Lung (tissue), 12 donors: Measurements from ENCODE around the gene HOXB7. TPM values are rescaled to one million over a fixed set of nuclear protein-coding genes. Genes with fewer than 3 reads are reported as not detected.

ENCODE experiments used
- ATAC-seq: fragments of 200-7000 bp; cut with Tn5 transposase; one replicate; pipeline ENCODE4 v1.9.1; 2020; ENCODE audit warnings: moderate number of reproducible peaks; ENCODE audit not compliant: insufficient read depth, low FRiP score
- DNase-seq, 3 donors: peaks; one replicate each; pipeline ENCODE4 v3.0.0-alpha.2; 2013 to 2017
- H3K27ac ChIP-seq, 2 donors: one replicate each; pipeline ENCODE4 v1.5.1; 2013; ENCODE audit warnings: mild to moderate bottlenecking in 2 of 2, moderate library complexity in 2 of 2, control low read depth in 1 of 2, inconsistent platforms in 1 of 2, low read depth in 1 of 2, low read length in 1 of 2
- H3K27me3 ChIP-seq, 3 donors: one replicate each; pipeline ENCODE4 v1.5.1; 2013; ENCODE audit warnings: low read length in 2 of 3; ENCODE audit not compliant: control insufficient read depth in 3 of 3, insufficient read depth in 3 of 3
- H3K36me3 ChIP-seq, 4 donors: one replicate each; pipeline ENCODE4 v1.5.1; 2013; ENCODE audit warnings: low read length in 4 of 4, mild to moderate bottlenecking in 1 of 4, moderate library complexity in 1 of 4; ENCODE audit not compliant: control insufficient read depth in 4 of 4, insufficient read depth in 4 of 4
- H3K4me1 ChIP-seq, 5 donors: one replicate each; pipeline ENCODE4 v1.5.1; 2013; ENCODE audit warnings: low read length in 5 of 5, mild to moderate bottlenecking in 2 of 5, moderate library complexity in 1 of 5; ENCODE audit not compliant: control insufficient read depth in 5 of 5, insufficient read depth in 5 of 5
- H3K4me3 ChIP-seq: one replicate; pipeline ENCODE4 v1.5.1; 2013; ENCODE audit warnings: mild to moderate bottlenecking, control low read depth, moderate library complexity
- H3K9ac ChIP-seq, 2 donors: one replicate each; pipeline ENCODE4 v1.5.1; 2013; ENCODE audit warnings: low read length in 2 of 2, control low read depth in 1 of 2; ENCODE audit not compliant: insufficient read depth in 1 of 2
- H3K9me3 ChIP-seq, 4 donors: one replicate each; pipeline ENCODE4 v1.5.1; 2013; ENCODE audit warnings: low read length in 3 of 4, mild to moderate bottlenecking in 1 of 4, moderate library complexity in 1 of 4; ENCODE audit not compliant: control insufficient read depth in 4 of 4, insufficient read depth in 3 of 4
- WGBS, 2 donors: extraction: QIAGEN DNeasy Blood & Tissue Kit; methylation state at CpG; one replicate each; pipeline ENCODE4 v1.1.7; 2013; 5-methylcytosine and 5-hydroxymethylcytosine counted together
- polyA plus RNA-seq, 2 donors: library from polyadenylated mRNA; stranded (reverse); fragments of 200-250 nt; gene quantifications; one replicate each; pipeline ENCODE4 v1.2.1, GENCODE V29; 2013
- total RNA-seq, 2 donors: library from RNA; depleted of rRNA in 1 of 2; stranded (reverse); fragments of >200 nt in 1 of 2; gene quantifications; one replicate each; pipeline ENCODE4 v1.2.1, GENCODE V29; 2014 to 2021
- TF ChIP-seq, protein P1 (sequence below): IDR thresholded peaks from 2 replicates; pipeline ENCODE4 v1.5.1; 2012; ENCODE audit warnings: mild to moderate bottlenecking; ENCODE audit errors: control extremely low read depth, extremely low read depth
- donor health status: control.
- donor health status: control.
- donor health status: Bipolar disorder and iron deficiency.
- donor health status: healthy.
- donor health status: DM: yes; HTN: yes; CAD: no.

Gene HOXB7
- total and polyA plus RNA-seq, 4 donors = 0.43 to 3.3 (median 2.3) TPM

DNA sequence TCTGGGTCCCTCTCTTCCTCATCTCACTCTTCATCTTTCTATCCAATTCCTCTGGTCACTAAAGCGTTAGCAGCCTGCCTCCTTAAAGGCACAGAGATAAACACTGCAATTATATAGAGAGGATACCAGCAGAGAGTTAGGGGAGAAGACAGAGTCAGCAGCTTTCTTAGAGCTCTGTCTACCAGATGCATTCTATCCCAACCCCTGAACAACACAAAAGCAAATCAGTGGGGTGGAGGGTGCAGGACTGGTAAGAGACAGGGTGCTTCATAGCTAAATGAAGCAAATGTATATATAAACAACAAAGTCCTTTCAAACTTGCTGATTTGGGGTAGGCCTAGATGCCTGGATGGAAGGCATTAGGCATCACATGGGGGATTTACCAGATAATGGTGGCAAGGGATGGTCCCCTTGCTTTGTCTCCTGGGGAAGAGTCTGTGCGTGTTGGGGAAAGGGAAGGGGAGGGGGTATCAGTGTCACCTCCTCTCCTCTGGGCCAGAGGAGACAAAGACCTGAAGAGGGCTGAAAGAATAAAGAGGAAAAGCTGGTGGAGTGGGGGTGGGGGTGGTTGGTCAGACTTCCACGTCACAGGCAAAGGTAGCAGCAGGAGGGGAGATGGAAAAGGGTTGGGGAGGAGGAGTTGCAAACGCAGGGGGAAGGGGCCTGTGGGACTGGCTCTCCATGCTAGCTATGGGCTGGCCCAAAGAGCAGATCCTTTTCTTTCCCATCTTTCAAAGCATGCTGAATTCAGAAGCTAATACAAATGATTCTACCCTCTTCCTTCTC, 44.7 kb downstream of the HOXB7 start:
- no peak overlapping the region for H3K4me3 ChIP-seq
- H3K9ac ChIP-seq = peak overlapping the region; percentile 31 to 96
- H3K9me3 ChIP-seq = peaks cover 0 to 3% (median 0%) of the 10 kb centered on the region in 4 donors
- ATAC-seq = no peak
- peak in 1 of 3 donors; percentile 82 for DNase-seq
- TF ChIP-seq, protein P1, sequence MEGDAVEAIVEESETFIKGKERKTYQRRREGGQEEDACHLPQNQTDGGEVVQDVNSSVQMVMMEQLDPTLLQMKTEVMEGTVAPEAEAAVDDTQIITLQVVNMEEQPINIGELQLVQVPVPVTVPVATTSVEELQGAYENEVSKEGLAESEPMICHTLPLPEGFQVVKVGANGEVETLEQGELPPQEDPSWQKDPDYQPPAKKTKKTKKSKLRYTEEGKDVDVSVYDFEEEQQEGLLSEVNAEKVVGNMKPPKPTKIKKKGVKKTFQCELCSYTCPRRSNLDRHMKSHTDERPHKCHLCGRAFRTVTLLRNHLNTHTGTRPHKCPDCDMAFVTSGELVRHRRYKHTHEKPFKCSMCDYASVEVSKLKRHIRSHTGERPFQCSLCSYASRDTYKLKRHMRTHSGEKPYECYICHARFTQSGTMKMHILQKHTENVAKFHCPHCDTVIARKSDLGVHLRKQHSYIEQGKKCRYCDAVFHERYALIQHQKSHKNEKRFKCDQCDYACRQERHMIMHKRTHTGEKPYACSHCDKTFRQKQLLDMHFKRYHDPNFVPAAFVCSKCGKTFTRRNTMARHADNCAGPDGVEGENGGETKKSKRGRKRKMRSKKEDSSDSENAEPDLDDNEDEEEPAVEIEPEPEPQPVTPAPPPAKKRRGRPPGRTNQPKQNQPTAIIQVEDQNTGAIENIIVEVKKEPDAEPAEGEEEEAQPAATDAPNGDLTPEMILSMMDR = no peak
- peaks cover 4 to 64% (median 4%) of the 10 kb centered on the region in 3 donors for H3K27me3 ChIP-seq
- no peak overlapping the region for H3K27ac ChIP-seq
- H3K4me1 ChIP-seq = peaks cover 0 to 83% (median 21%) of the 10 kb centered on the region in 5 donors
- H3K36me3 ChIP-seq = peaks cover 0 to 24% (median 5%) of the 10 kb centered on the region in 4 donors
- 57 to 72% methylated on average over 4 of the region's 4 CpGs for WGBS, 2 donors

DNA sequence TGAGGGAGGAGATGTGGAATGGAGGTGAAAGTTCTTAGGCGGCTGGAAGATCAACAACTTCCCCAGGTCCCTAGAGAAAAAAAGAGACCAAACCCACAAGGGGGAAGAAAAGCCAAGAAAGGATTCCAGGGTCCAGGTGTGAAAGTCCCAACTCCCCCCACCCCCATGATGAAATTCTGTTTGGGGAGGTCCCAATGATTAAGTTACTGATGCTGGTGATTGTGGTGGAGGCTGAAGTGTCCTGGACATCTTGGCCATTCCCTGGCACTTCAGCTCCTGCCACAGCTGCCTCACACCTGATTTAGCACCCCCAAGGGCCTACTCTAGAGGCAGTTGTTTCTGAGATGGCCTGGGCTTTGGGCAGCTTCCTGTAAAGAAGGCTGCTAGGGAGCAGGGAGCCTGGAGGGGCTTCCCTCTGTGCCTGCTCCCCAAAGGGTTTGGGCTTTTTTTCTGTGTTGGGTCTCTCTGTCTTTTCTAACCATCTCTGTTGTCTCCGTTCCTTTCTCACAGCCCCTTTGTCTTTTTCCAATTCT, 45.7 kb downstream of the HOXB7 start:
- WGBS, 2 donors = 62 to 67% methylated on average over 2 of the region's 2 CpGs
- Histone ChIP-seq H3K4me3 (no peak overlapping the region), H3K27ac (peak overlapping the region in 1 of 2 donors; percentile 76), H3K27me3 (peaks cover 4 to 61% (median 4%) of the 10 kb centered on the region in 3 donors), H3K4me1 (peaks cover 0 to 83% (median 21%) of the 10 kb centered on the region in 5 donors), H3K9ac (peak overlapping the region; percentile 39 to 96), H3K9me3 (peaks cover 0 to 3% (median 0%) of the 10 kb centered on the region in 4 donors), H3K36me3 (peaks cover 0 to 21% (median 5%) of the 10 kb centered on the region in 4 donors)
- peak in 1 of 3 donors; percentile 51 for DNase-seq
- TF ChIP-seq, protein P1 = no peak
- ATAC-seq = no peak

DNA sequence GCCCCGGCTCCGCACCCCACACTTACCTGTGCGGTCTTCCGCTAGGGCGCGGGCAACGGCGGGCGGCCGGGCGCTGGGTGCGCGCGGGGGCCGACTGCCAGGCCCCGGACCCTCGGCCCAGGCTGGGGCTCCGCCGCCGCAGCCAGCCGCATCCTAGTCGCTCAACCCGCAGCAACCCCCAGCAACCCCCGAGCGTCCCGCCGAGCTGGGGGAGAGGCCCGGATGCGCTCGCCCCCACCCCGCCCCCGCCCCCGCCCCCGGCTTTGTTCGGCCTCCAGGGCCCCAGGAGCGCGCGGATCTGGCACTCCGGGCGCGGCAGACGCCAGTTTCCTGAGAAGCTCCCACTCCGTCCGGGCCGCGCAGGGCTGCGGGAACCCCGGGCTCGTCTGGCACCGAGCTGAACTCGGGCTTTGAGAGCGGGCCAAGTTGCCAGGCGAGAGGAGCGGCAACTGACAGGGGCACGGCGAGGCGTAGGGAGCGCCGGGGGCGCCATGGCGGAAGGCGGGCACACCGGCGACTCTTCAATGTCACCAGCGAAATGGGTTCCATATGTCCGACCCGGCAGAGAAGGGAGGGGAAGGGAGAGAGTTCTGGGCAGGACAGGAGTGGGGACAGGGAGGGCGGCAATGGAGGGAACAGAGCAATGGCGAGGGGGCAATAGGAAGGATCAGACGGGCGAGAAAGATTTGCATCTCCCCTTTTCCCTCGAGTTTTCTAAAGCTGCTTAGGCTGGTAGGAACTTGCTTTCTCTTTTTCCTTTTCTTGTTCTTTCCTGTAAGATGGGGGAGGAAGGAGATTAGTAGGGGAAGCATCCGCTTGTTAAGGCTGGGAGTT, 46.4 kb downstream of the HOXB7 start:
- H3K36me3 ChIP-seq = peaks cover 0 to 25% (median 6%) of the 10 kb centered on the region in 4 donors
- H3K27me3 ChIP-seq = peaks cover 4 to 59% (median 4%) of the 10 kb centered on the region in 3 donors
- TF ChIP-seq, protein P1 = no peak
- H3K9ac ChIP-seq = peak overlapping the region; percentile 39 to 96
- H3K4me1 ChIP-seq = peaks cover 0 to 83% (median 21%) of the 10 kb centered on the region in 5 donors
- DNase-seq (peak in 1 of 3 donors; percentile 62), ATAC-seq (no peak)
- peak overlapping the region in 1 of 2 donors; percentile 76 for H3K27ac ChIP-seq
- WGBS, 2 donors = 16 to 27% methylated on average over 59 to 73 of the region's 73 CpGs
- H3K9me3 ChIP-seq = peaks cover 0 to 3% (median 0%) of the 10 kb centered on the region in 4 donors
- H3K4me3 ChIP-seq = no peak overlapping the region
